Stimulated activated naive CD8-positive, alpha-beta T cell treated with anti-CD3 and anti-CD28 coated beads, Interleukin-15, Interleukin-2, amounts not matched to agents 100 ng/mL and 50 ng/mL, for 24 hours (primary cell): ENCODE data around the gene GPR52.

Source experiments
- H3K27ac Mint-ChIP-seq: one replicate; pipeline ENCODE4 v1.8.0; 2021; ENCODE audit warnings: mild to moderate bottlenecking, mixed read lengths
- H3K27me3 Mint-ChIP-seq: one replicate; pipeline ENCODE4 v1.8.0; 2021; ENCODE audit warnings: mixed read lengths
- H3K36me3 Mint-ChIP-seq: one replicate; pipeline ENCODE4 v1.8.0; 2021; ENCODE audit warnings: low read depth, mixed read lengths
- H3K4me1 Mint-ChIP-seq: one replicate; pipeline ENCODE4 v1.8.0; 2021; ENCODE audit warnings: low read depth, mixed read lengths
- H3K4me3 Mint-ChIP-seq: one replicate; pipeline ENCODE4 v1.8.0; 2021; ENCODE audit warnings: mild to moderate bottlenecking, mixed read lengths
- H3K9me3 Mint-ChIP-seq: one replicate; pipeline ENCODE4 v1.8.0; 2021; ENCODE audit warnings: mixed read lengths

The GPR52 gene

GRCh38 chr1:174428739-174429138, 19.0 kb upstream of the GPR52 start:
- Mint-ChIP-seq H3K4me3 (no peak overlapping the region), H3K9me3 (no peaks in the 10 kb centered on the region), H3K27me3 (no peaks in the 10 kb centered on the region), H3K4me1 (no peaks in the 10 kb centered on the region), H3K27ac (no peak overlapping the region), H3K36me3 (no peaks in the 10 kb centered on the region)

- peaks cover 4% of the 10 kb centered on the region for H3K9me3 Mint-ChIP-seq
- H3K4me1 Mint-ChIP-seq = no peaks in the 10 kb centered on the region
- no peaks in the 10 kb centered on the region for H3K27me3 Mint-ChIP-seq
- H3K4me3 Mint-ChIP-seq = no peak overlapping the region
- peaks cover 16% of the 10 kb centered on the region for H3K36me3 Mint-ChIP-seq
- H3K27ac Mint-ChIP-seq = no peak overlapping the region
Measured at GRCh38 chr1:174433451-174433850, 14.3 kb upstream of the GPR52 start.

GRCh38 chr1:174445351-174445750, 2.4 kb upstream of the GPR52 start:
- Mint-ChIP-seq H3K27ac (no peak overlapping the region), H3K36me3 (peaks cover 8% of the 10 kb centered on the region), H3K27me3 (no peaks in the 10 kb centered on the region), H3K9me3 (no peaks in the 10 kb centered on the region), H3K4me3 (no peak overlapping the region), H3K4me1 (peaks cover 4% of the 10 kb centered on the region)

- Mint-ChIP-seq H3K9me3 (no peaks in the 10 kb centered on the region), H3K27me3 (no peaks in the 10 kb centered on the region), H3K27ac (no peak overlapping the region), H3K36me3 (peaks cover 8% of the 10 kb centered on the region), H3K4me1 (peaks cover 4% of the 10 kb centered on the region), H3K4me3 (no peak overlapping the region)
Measured at GRCh38 chr1:174445817-174446216, 1.9 kb upstream of the GPR52 start.

- peaks cover 8% of the 10 kb centered on the region for H3K36me3 Mint-ChIP-seq
- H3K4me1 Mint-ChIP-seq = peaks cover 4% of the 10 kb centered on the region
- H3K27me3 Mint-ChIP-seq = no peaks in the 10 kb centered on the region
- no peak overlapping the region for H3K4me3 Mint-ChIP-seq
- H3K9me3 Mint-ChIP-seq = no peaks in the 10 kb centered on the region
- no peak overlapping the region for H3K27ac Mint-ChIP-seq
Measured at GRCh38 chr1:174448531-174448883, 743 bp downstream of the GPR52 start.

- no peak overlapping the region for H3K4me3 Mint-ChIP-seq
- H3K9me3 Mint-ChIP-seq = no peaks in the 10 kb centered on the region
- H3K4me1 Mint-ChIP-seq = peaks cover 4% of the 10 kb centered on the region
- H3K36me3 Mint-ChIP-seq = peaks cover 8% of the 10 kb centered on the region
- no peaks in the 10 kb centered on the region for H3K27me3 Mint-ChIP-seq
- no peak overlapping the region for H3K27ac Mint-ChIP-seq
Measured at GRCh38 chr1:174448974-174449373, 1.2 kb downstream of the GPR52 start.

- Mint-ChIP-seq H3K9me3 (no peaks in the 10 kb centered on the region), H3K4me3 (no peak overlapping the region), H3K4me1 (no peaks in the 10 kb centered on the region), H3K27me3 (no peaks in the 10 kb centered on the region), H3K27ac (no peak overlapping the region), H3K36me3 (peaks cover 8% of the 10 kb centered on the region)
Measured at GRCh38 chr1:174451408-174451807, 3.6 kb downstream of the GPR52 start.

- H3K9me3 Mint-ChIP-seq = no peaks in the 10 kb centered on the region
- H3K4me3 Mint-ChIP-seq = no peak overlapping the region
- peaks cover 15% of the 10 kb centered on the region for H3K36me3 Mint-ChIP-seq
- no peak overlapping the region for H3K27ac Mint-ChIP-seq
- H3K27me3 Mint-ChIP-seq = no peaks in the 10 kb centered on the region
- no peaks in the 10 kb centered on the region for H3K4me1 Mint-ChIP-seq
Measured at GRCh38 chr1:174465855-174466254, 18.1 kb downstream of the GPR52 start.

- H3K27me3 Mint-ChIP-seq = no peaks in the 10 kb centered on the region
- no peak overlapping the region for H3K4me3 Mint-ChIP-seq
- no peaks in the 10 kb centered on the region for H3K9me3 Mint-ChIP-seq
- H3K4me1 Mint-ChIP-seq = no peaks in the 10 kb centered on the region
- H3K36me3 Mint-ChIP-seq = peaks cover 15% of the 10 kb centered on the region
- H3K27ac Mint-ChIP-seq = no peak overlapping the region
Measured at GRCh38 chr1:174466607-174467006, 18.8 kb downstream of the GPR52 start.

- no peak overlapping the region for H3K27ac Mint-ChIP-seq
- no peaks in the 10 kb centered on the region for H3K4me1 Mint-ChIP-seq
- no peak overlapping the region for H3K4me3 Mint-ChIP-seq
- peaks cover 8% of the 10 kb centered on the region for H3K36me3 Mint-ChIP-seq
- no peaks in the 10 kb centered on the region for H3K27me3 Mint-ChIP-seq
- H3K9me3 Mint-ChIP-seq = no peaks in the 10 kb centered on the region
Measured at GRCh38 chr1:174469052-174469451, 21.3 kb downstream of the GPR52 start.

GRCh38 chr1:174469687-174470086, 21.9 kb downstream of the GPR52 start:
- no peaks in the 10 kb centered on the region for H3K9me3 Mint-ChIP-seq
- no peaks in the 10 kb centered on the region for H3K27me3 Mint-ChIP-seq
- H3K36me3 Mint-ChIP-seq = peaks cover 8% of the 10 kb centered on the region
- no peak overlapping the region for H3K4me3 Mint-ChIP-seq
- H3K4me1 Mint-ChIP-seq = no peaks in the 10 kb centered on the region
- no peak overlapping the region for H3K27ac Mint-ChIP-seq

GRCh38 chr1:174479281-174479680, 31.5 kb downstream of the GPR52 start:
- Mint-ChIP-seq H3K9me3 (peaks cover 4% of the 10 kb centered on the region), H3K4me1 (no peaks in the 10 kb centered on the region), H3K27me3 (no peaks in the 10 kb centered on the region), H3K27ac (no peak overlapping the region), H3K4me3 (no peak overlapping the region), H3K36me3 (no peaks in the 10 kb centered on the region)

- no peak overlapping the region for H3K27ac Mint-ChIP-seq
- H3K9me3 Mint-ChIP-seq = peaks cover 4% of the 10 kb centered on the region
- H3K27me3 Mint-ChIP-seq = no peaks in the 10 kb centered on the region
- peaks cover 2% of the 10 kb centered on the region for H3K4me1 Mint-ChIP-seq
- no peak overlapping the region for H3K4me3 Mint-ChIP-seq
- H3K36me3 Mint-ChIP-seq = peaks cover under 1% of the 10 kb centered on the region
Measured at GRCh38 chr1:174480324-174480723, 32.6 kb downstream of the GPR52 start.

- Mint-ChIP-seq H3K4me3 (no peak overlapping the region), H3K4me1 (no peaks in the 10 kb centered on the region), H3K27me3 (no peaks in the 10 kb centered on the region), H3K36me3 (peaks cover 20% of the 10 kb centered on the region), H3K9me3 (peaks cover 6% of the 10 kb centered on the region), H3K27ac (no peak overlapping the region)
Measured at GRCh38 chr1:174491606-174492005, 43.8 kb downstream of the GPR52 start.

GRCh38 chr1:174497478-174497877, 49.7 kb downstream of the GPR52 start:
- Mint-ChIP-seq H3K36me3 (peaks cover 3% of the 10 kb centered on the region), H3K9me3 (no peaks in the 10 kb centered on the region), H3K27ac (no peak overlapping the region), H3K27me3 (no peaks in the 10 kb centered on the region), H3K4me1 (no peaks in the 10 kb centered on the region), H3K4me3 (no peak overlapping the region)
